Hematopoietic multipotent progenitor cell treated with erythropoietin and hydrocortisone succinate and interleukin-3 and kit ligand, for 8 days (in vitro differentiated cells): ENCODE measurements around the gene ANKRD18B.
"Not testable (repeated sequence)": the region's sequence is repeated elsewhere in the genome, so short reads cannot be mapped to it uniquely, and the experiment has no call there.

Source experiments
- DNase-seq: peaks from one replicate; pipeline ENCODE4 v3.0.0-alpha.2; 2015

Gene ANKRD18B

GRCh38 chr9:33535541-33535940 is 11.5 kb downstream of the ANKRD18B start:
- DNase-seq: no peak

- not testable (repeated sequence) for DNase-seq
Measured at GRCh38 chr9:33543463-33543862, 19.4 kb downstream of the ANKRD18B start.

- DNase-seq: not testable (repeated sequence)
Measured at GRCh38 chr9:33545715-33546114, 21.7 kb downstream of the ANKRD18B start.

GRCh38 chr9:33548816-33549215 is 24.8 kb downstream of the ANKRD18B start:
- DNase-seq: not testable (repeated sequence)

- not testable (repeated sequence) for DNase-seq
Measured at GRCh38 chr9:33549418-33549817, 25.4 kb downstream of the ANKRD18B start.

- not testable (repeated sequence) for DNase-seq
Measured at GRCh38 chr9:33551183-33551582, 27.1 kb downstream of the ANKRD18B start.

- DNase-seq: peak; percentile 74
Measured at GRCh38 chr9:33552315-33552725, 28.3 kb downstream of the ANKRD18B start.

- peak; percentile 94 for DNase-seq
Measured at GRCh38 chr9:33560217-33560616, 36.2 kb downstream of the ANKRD18B start.

GRCh38 chr9:33562196-33562595 is 38.1 kb downstream of the ANKRD18B start:
- DNase-seq: not testable (repeated sequence)

- not testable (repeated sequence) for DNase-seq
Measured at GRCh38 chr9:33567776-33568175, 43.7 kb downstream of the ANKRD18B start.

GRCh38 chr9:33577786-33578185 is 53.7 kb downstream of the ANKRD18B start:
- not testable (repeated sequence) for DNase-seq

- not testable (repeated sequence) for DNase-seq
Measured at GRCh38 chr9:33579996-33580395, 55.9 kb downstream of the ANKRD18B start.

GRCh38 chr9:33582686-33583085 is 58.6 kb downstream of the ANKRD18B start:
- DNase-seq: not testable (repeated sequence)

GRCh38 chr9:33586128-33586527 is 62.1 kb downstream of the ANKRD18B start:
- DNase-seq: not testable (repeated sequence)

- DNase-seq: not testable (repeated sequence)
Measured at GRCh38 chr9:33587799-33588198, 63.7 kb downstream of the ANKRD18B start.

- not testable (repeated sequence) for DNase-seq
Measured at GRCh38 chr9:33588876-33589275, 64.8 kb downstream of the ANKRD18B start.

- not testable (repeated sequence) for DNase-seq
Measured at GRCh38 chr9:33590857-33591256, 66.8 kb downstream of the ANKRD18B start.

GRCh38 chr9:33596974-33597373 is 72.9 kb downstream of the ANKRD18B start:
- not testable (repeated sequence) for DNase-seq

GRCh38 chr9:33597386-33597785 is 73.3 kb downstream of the ANKRD18B start:
- DNase-seq: peak; percentile 17

GRCh38 chr9:33598796-33599379 is 74.8 kb downstream of the ANKRD18B start:
- DNase-seq: not testable (repeated sequence)

- not testable (repeated sequence) for DNase-seq
Measured at GRCh38 chr9:33600911-33601310, 76.9 kb downstream of the ANKRD18B start.

- peak; percentile 30 for DNase-seq
Measured at GRCh38 chr9:33604249-33604648, 80.2 kb downstream of the ANKRD18B start.

GRCh38 chr9:33604936-33605335 is 80.9 kb downstream of the ANKRD18B start:
- DNase-seq: peak; percentile 20

- no peak for DNase-seq
Measured at GRCh38 chr9:33611358-33611757, 87.3 kb downstream of the ANKRD18B start.

GRCh38 chr9:33612410-33612809 is 88.4 kb downstream of the ANKRD18B start:
- DNase-seq: not testable (repeated sequence)
